ENCODE measurements around the gene MOB1A. TPM values are rescaled to one million over a fixed set of nuclear protein-coding genes. Genes with fewer than 3 reads are reported as not detected.

MOB1A gene
- total and polyA plus RNA-seq, 2 of the 8 experiments (the other 6 are each of a cell fraction or from before 2014, with no cell fraction given) = 21.6 to 91.7 TPM

DNA sequence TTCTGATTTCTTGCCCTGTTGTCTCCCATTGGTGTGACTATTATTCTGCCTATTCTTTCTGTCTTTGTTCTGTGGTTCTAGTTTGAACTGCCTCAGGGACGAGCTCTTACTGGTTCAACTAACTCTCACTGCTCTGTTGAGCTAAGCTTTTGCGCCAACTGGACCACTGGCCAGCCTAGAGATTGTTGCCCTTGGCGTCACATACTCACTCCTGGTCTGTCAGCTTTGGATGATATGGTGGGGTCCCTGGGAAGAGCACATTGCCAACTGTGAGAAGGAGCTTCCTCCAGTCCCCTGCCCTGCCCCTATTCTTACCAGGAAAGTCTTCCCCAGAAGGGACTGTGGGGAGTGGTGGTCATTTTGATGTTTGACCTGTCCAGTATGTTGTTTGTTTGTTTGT, 25.8 kb upstream of the MOB1A start (continued):
- TF ChIP-seq CHD7 (IDR thresholded peaks at IDR 0.05; ENCODE audit: insufficient replicate concordance, low read length) = no peak

Measured in H1 (cell line).